ENCODE data around the gene MYO10.

DNA sequence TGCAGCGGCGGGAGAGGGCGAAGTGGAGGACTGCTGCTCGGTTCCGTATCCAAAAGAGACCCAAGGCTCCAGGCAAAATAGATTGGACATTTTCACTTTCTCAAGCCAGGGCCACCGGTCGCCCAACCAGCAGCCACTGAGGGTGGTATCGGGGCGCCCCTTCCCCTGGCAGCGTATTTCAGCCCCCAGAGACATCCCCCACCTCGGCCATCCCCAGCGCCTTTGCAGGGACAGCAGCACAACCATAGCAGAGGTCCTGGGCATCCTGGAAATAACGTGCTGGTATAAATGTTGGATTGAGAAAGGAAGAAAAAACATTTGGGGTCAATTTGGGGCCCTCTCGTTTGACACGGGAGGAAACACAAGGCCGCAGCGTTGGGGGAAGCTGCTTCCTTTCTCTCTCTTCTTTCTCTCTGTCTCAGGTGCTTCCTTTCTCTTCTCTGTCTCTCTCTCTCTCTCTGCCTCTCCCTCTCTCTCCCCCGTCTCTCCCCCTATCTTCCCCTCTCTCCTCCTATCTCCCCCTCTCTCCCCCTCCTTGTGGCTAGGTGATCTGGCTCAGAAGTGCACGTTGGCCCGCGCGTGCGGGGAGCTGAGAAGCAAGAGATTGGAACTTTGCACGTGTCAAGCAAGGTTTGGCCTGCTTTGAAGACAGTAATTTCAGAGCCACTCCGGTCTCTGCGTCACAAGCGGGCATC lies 318.7 kb downstream of the MYO10 start:
- TF ChIP-seq, protein P1, sequence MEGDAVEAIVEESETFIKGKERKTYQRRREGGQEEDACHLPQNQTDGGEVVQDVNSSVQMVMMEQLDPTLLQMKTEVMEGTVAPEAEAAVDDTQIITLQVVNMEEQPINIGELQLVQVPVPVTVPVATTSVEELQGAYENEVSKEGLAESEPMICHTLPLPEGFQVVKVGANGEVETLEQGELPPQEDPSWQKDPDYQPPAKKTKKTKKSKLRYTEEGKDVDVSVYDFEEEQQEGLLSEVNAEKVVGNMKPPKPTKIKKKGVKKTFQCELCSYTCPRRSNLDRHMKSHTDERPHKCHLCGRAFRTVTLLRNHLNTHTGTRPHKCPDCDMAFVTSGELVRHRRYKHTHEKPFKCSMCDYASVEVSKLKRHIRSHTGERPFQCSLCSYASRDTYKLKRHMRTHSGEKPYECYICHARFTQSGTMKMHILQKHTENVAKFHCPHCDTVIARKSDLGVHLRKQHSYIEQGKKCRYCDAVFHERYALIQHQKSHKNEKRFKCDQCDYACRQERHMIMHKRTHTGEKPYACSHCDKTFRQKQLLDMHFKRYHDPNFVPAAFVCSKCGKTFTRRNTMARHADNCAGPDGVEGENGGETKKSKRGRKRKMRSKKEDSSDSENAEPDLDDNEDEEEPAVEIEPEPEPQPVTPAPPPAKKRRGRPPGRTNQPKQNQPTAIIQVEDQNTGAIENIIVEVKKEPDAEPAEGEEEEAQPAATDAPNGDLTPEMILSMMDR (IDR thresholded peaks at IDR 0.05) = no peak
- TF ChIP-seq POLR2A (IDR thresholded peaks at IDR 0.05) = no peak

Measured in Peyer's patch (tissue), 4 donors.